ENCODE measurements around the gene PLXDC1.

Gene PLXDC1

GRCh38 chr17:39150795-39151149, 665 bp downstream of the PLXDC1 start:
- Histone ChIP-seq H3K36me3 (no peaks in the 10 kb centered on the region), H3K9me3 (no peaks in the 10 kb centered on the region), H3K4me1 (ENCODE audit: control insufficient read depth in 1 of 2, insufficient read depth in 1 of 2, low read depth in 1 of 2, low read length in 1 of 2) (peaks cover 26 to 38% of the 10 kb centered on the region in 2 experiments), H3K4me3 (ENCODE audit: low read depth in 1 of 2, low read length in 1 of 2) (no peak overlapping the region), H3K27ac (no peak overlapping the region), H3K27me3 (peaks cover 76% of the 10 kb centered on the region)
- no peak for TF ChIP-seq CTCF (IDR thresholded peaks at IDR 0.05)

- H3K36me3 ChIP-seq, result no peaks in the 10 kb centered on the region
- H3K27ac ChIP-seq, result no peak overlapping the region
- no peak for TF ChIP-seq CTCF (IDR thresholded peaks at IDR 0.05)
- peaks cover 26 to 38% of the 10 kb centered on the region in 2 experiments for H3K4me1 ChIP-seq (ENCODE audit: control insufficient read depth in 1 of 2, insufficient read depth in 1 of 2, low read depth in 1 of 2, low read length in 1 of 2)
- H3K9me3 ChIP-seq, result no peaks in the 10 kb centered on the region
- H3K4me3 ChIP-seq (ENCODE audit: low read depth in 1 of 2, low read length in 1 of 2), result no peak overlapping the region
- H3K27me3 ChIP-seq, result peaks cover 77% of the 10 kb centered on the region
These were observed 1.3 kb downstream of the PLXDC1 start for GRCh38 chr17:39150104-39150634.

- Histone ChIP-seq H3K4me3 (ENCODE audit: low read depth in 1 of 2, low read length in 1 of 2) (no peak overlapping the region), H3K9me3 (no peaks in the 10 kb centered on the region), H3K4me1 (ENCODE audit: control insufficient read depth in 1 of 2, insufficient read depth in 1 of 2, low read depth in 1 of 2, low read length in 1 of 2) (peaks cover 5 to 17% of the 10 kb centered on the region in 2 experiments), H3K36me3 (no peaks in the 10 kb centered on the region), H3K27me3 (peaks cover 67% of the 10 kb centered on the region), H3K27ac (no peak overlapping the region)
- TF ChIP-seq CTCF (IDR thresholded peaks at IDR 0.05), result no peak
These were observed 3.9 kb downstream of the PLXDC1 start for GRCh38 chr17:39147221-39148185.

DNA sequence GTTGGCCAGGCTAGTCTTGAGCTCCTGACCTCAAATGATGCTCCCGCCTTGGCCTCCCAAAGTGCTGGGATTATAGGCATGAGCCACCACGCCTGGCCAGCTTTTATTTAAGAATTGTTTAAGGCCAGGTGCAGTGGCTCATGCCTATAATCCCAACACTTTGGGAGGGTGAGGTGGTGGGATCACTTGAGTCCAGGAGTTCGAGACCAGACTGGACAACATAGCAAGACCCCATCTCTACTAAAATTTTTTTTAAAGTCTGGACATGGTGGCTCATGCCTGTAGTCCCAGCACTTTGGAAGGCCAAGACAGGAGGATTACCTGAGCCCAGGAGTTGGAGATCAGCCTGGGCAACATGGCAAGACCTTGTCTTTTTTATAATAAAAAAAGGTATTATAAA, 5.2 kb downstream of the PLXDC1 start:
- no peaks in the 10 kb centered on the region for H3K9me3 ChIP-seq
- H3K36me3 ChIP-seq, result no peaks in the 10 kb centered on the region
- TF ChIP-seq CTCF (IDR thresholded peaks at IDR 0.05), result no peak
- peaks cover 0 to 4% of the 10 kb centered on the region in 2 experiments for H3K4me1 ChIP-seq (ENCODE audit: control insufficient read depth in 1 of 2, insufficient read depth in 1 of 2, low read depth in 1 of 2, low read length in 1 of 2)
- H3K4me3 ChIP-seq (ENCODE audit: low read depth in 1 of 2, low read length in 1 of 2), result no peak overlapping the region
- H3K27me3 ChIP-seq, result peaks cover 55% of the 10 kb centered on the region
- no peak overlapping the region for H3K27ac ChIP-seq

GRCh38 chr17:39145143-39145542, 6.3 kb downstream of the PLXDC1 start:
- H3K27ac ChIP-seq, result no peak overlapping the region
- H3K27me3 ChIP-seq, result peaks cover 44% of the 10 kb centered on the region

More at GRCh38 chr17:39145143-39145542, 6.3 kb downstream of the PLXDC1 start:
- H3K9me3 ChIP-seq, result no peaks in the 10 kb centered on the region
- H3K4me3 ChIP-seq (ENCODE audit: low read depth in 1 of 2, low read length in 1 of 2), result no peak overlapping the region
- no peak for TF ChIP-seq CTCF (IDR thresholded peaks at IDR 0.05)
- no peaks in the 10 kb centered on the region for H3K36me3 ChIP-seq
- no peaks in the 10 kb centered on the region for H3K4me1 ChIP-seq (ENCODE audit: control insufficient read depth in 1 of 2, insufficient read depth in 1 of 2, low read depth in 1 of 2, low read length in 1 of 2)
